Lung (tissue), 12 donors: ENCODE measurements around the gene PIAS2. TPM values are rescaled to one million over a fixed set of nuclear protein-coding genes. Genes with fewer than 3 reads are reported as not detected.

Source experiments
- ATAC-seq: fragments of 200-7000 bp; cut with Tn5 transposase; one replicate; pipeline ENCODE4 v1.9.1; 2020; ENCODE audit warnings: moderate number of reproducible peaks; ENCODE audit not compliant: insufficient read depth, low FRiP score
- DNase-seq, 3 donors: peaks; one replicate each; pipeline ENCODE4 v3.0.0-alpha.2; 2013 to 2017
- H3K27ac ChIP-seq, 2 donors: one replicate each; pipeline ENCODE4 v1.5.1; 2013; ENCODE audit warnings: mild to moderate bottlenecking in 2 of 2, moderate library complexity in 2 of 2, control low read depth in 1 of 2, inconsistent platforms in 1 of 2, low read depth in 1 of 2, low read length in 1 of 2
- H3K27me3 ChIP-seq, 3 donors: one replicate each; pipeline ENCODE4 v1.5.1; 2013; ENCODE audit warnings: low read length in 2 of 3; ENCODE audit not compliant: control insufficient read depth in 3 of 3, insufficient read depth in 3 of 3
- H3K36me3 ChIP-seq, 4 donors: one replicate each; pipeline ENCODE4 v1.5.1; 2013; ENCODE audit warnings: low read length in 4 of 4, mild to moderate bottlenecking in 1 of 4, moderate library complexity in 1 of 4; ENCODE audit not compliant: control insufficient read depth in 4 of 4, insufficient read depth in 4 of 4
- H3K4me1 ChIP-seq, 5 donors: one replicate each; pipeline ENCODE4 v1.5.1; 2013; ENCODE audit warnings: low read length in 5 of 5, mild to moderate bottlenecking in 2 of 5, moderate library complexity in 1 of 5; ENCODE audit not compliant: control insufficient read depth in 5 of 5, insufficient read depth in 5 of 5
- H3K4me3 ChIP-seq: one replicate; pipeline ENCODE4 v1.5.1; 2013; ENCODE audit warnings: mild to moderate bottlenecking, control low read depth, moderate library complexity
- H3K9ac ChIP-seq, 2 donors: one replicate each; pipeline ENCODE4 v1.5.1; 2013; ENCODE audit warnings: low read length in 2 of 2, control low read depth in 1 of 2; ENCODE audit not compliant: insufficient read depth in 1 of 2
- H3K9me3 ChIP-seq, 4 donors: one replicate each; pipeline ENCODE4 v1.5.1; 2013; ENCODE audit warnings: low read length in 3 of 4, mild to moderate bottlenecking in 1 of 4, moderate library complexity in 1 of 4; ENCODE audit not compliant: control insufficient read depth in 4 of 4, insufficient read depth in 3 of 4
- WGBS, 2 donors: extraction: QIAGEN DNeasy Blood & Tissue Kit; methylation state at CpG; one replicate each; pipeline ENCODE4 v1.1.7; 2013; 5-methylcytosine and 5-hydroxymethylcytosine counted together
- polyA plus RNA-seq, 2 donors: library from polyadenylated mRNA; stranded (reverse); fragments of 200-250 nt; gene quantifications; one replicate each; pipeline ENCODE4 v1.2.1, GENCODE V29; 2013
- total RNA-seq, 2 donors: library from RNA; depleted of rRNA in 1 of 2; stranded (reverse); fragments of >200 nt in 1 of 2; gene quantifications; one replicate each; pipeline ENCODE4 v1.2.1, GENCODE V29; 2014 to 2021
- TF ChIP-seq, protein P1 (sequence below): IDR thresholded peaks from 2 replicates; pipeline ENCODE4 v1.5.1; 2012; ENCODE audit warnings: mild to moderate bottlenecking; ENCODE audit errors: control extremely low read depth, extremely low read depth
- donor health status: control.
- donor health status: control.
- donor health status: Bipolar disorder and iron deficiency.
- donor health status: healthy.
- donor health status: DM: yes; HTN: yes; CAD: no.

The PIAS2 gene
- total and polyA plus RNA-seq, 4 donors, result 4.2 to 47.6 (median 18.0) TPM

DNA sequence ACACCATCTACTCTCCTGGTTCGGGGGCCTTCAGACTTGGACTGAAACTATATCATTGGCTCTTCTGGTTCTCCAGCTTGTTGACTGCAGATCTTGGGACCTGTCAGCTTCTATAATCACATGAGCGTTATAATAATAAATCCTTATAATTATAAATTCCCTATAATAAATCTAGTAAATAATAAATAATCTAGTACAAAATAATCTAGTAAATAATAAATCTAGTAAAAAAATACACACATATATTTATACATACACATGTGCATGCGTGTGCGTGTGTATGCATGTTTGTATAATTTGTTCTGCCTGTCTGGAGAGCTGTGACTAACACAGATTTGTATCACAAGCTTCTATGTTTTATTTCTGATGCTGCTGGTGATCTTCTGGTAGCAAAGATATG lies 40.9 kb upstream of the PIAS2 start:
- Histone ChIP-seq H3K9me3 (peaks cover 0 to 2% (median 0%) of the 10 kb centered on the region in 4 donors), H3K4me1 (no peaks in the 10 kb centered on the region), H3K27me3 (no peaks in the 10 kb centered on the region), H3K9ac (no peak overlapping the region), H3K27ac (no peak overlapping the region), H3K4me3 (no peak overlapping the region), H3K36me3 (no peaks in the 10 kb centered on the region)
- WGBS, 2 donors, result 92 to 94% methylated on average over 4 of the region's 4 CpGs
- ATAC-seq, result no peak
- no peak for DNase-seq
- TF ChIP-seq, protein P1, sequence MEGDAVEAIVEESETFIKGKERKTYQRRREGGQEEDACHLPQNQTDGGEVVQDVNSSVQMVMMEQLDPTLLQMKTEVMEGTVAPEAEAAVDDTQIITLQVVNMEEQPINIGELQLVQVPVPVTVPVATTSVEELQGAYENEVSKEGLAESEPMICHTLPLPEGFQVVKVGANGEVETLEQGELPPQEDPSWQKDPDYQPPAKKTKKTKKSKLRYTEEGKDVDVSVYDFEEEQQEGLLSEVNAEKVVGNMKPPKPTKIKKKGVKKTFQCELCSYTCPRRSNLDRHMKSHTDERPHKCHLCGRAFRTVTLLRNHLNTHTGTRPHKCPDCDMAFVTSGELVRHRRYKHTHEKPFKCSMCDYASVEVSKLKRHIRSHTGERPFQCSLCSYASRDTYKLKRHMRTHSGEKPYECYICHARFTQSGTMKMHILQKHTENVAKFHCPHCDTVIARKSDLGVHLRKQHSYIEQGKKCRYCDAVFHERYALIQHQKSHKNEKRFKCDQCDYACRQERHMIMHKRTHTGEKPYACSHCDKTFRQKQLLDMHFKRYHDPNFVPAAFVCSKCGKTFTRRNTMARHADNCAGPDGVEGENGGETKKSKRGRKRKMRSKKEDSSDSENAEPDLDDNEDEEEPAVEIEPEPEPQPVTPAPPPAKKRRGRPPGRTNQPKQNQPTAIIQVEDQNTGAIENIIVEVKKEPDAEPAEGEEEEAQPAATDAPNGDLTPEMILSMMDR, result no peak

DNA sequence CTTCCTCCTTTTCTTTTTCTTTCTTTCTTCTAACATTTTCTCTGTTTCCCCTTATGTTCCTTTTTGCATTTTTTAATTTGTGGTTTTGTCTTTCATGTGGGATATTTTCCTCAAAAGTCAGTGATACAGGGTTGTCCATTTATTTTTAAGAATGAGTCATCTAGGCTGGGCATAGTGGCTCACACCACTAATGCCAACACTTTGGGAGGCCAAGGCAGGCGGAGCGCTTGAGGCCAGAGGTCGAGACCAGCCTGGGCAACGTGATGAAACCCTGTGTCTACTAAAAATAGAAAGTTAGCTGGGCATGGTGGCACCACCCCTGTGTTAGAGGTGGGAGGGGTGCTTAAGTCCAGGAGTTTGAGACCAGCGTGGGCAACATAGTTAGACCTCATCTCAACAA lies 35.9 kb upstream of the PIAS2 start:
- Histone ChIP-seq H3K27me3 (no peaks in the 10 kb centered on the region), H3K36me3 (no peaks in the 10 kb centered on the region), H3K4me1 (no peaks in the 10 kb centered on the region), H3K4me3 (no peak overlapping the region), H3K9ac (no peak overlapping the region), H3K9me3 (no peaks in the 10 kb centered on the region), H3K27ac (no peak overlapping the region)
- DNase-seq, result no peak
- ATAC-seq, result no peak
- WGBS, 2 donors, result 59 to 71% methylated on average over 5 of the region's 5 CpGs
- TF ChIP-seq, protein P1, result no peak

DNA sequence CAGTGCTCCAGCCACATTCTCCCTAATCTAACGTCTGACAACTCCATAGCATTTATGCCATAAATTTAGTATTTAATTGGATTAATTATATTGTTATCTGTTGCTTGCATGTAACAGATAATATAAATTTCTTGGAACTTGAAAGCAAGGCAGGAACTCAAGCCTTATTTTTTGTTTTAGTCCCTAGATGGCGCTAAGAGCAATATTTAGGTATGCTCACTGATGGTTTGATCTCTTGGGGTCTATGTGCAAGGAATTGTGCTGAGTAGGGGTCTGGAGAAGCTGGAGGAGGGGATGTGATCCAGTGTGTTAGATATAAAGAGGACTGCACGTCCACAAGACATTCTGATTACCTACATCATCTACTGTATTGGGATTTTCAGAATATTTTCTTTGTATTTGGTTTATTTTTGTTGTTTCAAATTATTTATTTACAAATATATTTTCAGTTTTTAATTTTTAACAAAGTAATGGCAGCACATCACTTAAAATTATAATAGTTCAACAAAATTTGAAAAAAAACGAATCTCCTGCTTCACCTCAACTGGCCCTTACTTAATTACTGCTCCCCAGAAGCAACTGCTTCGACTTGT lies 32.9 kb upstream of the PIAS2 start:
- TF ChIP-seq, protein P1, result no peak
- Histone ChIP-seq H3K27me3 (no peaks in the 10 kb centered on the region), H3K4me1 (peaks cover 0 to 4% (median 0%) of the 10 kb centered on the region in 5 donors), H3K9me3 (peaks cover 0 to 2% (median 0%) of the 10 kb centered on the region in 4 donors), H3K27ac (no peak overlapping the region), H3K36me3 (no peaks in the 10 kb centered on the region), H3K4me3 (no peak overlapping the region), H3K9ac (no peak overlapping the region)
- 63 to 73% methylated on average over 5 of the region's 5 CpGs for WGBS, 2 donors
- ATAC-seq, result no peak
- DNase-seq, result no peak
